Activated CD8-positive, alpha-beta memory T cell treated with anti-CD3 and anti-CD28 coated beads for 4 hours (primary cell): ENCODE results near the gene EHBP1L1.
A peak's percentile ranks its signal among the peaks of the same experiment; 100 is the strongest.
"Not testable (repeated sequence)": the region's sequence is repeated elsewhere in the genome, so short reads cannot be mapped to it uniquely, and the experiment has no call there.

Source experiments
- DNase-seq, 2 donors: peaks; one replicate each; pipeline ENCODE4 v3.0.0-alpha.2; 2020; ENCODE audit warnings: low read depth in 2 of 2

Gene EHBP1L1

GRCh38 chr11:65560555-65561418 is 15.1 kb upstream of the EHBP1L1 start:
- DNase-seq: no peak

GRCh38 chr11:65562020-65562419 is 13.8 kb upstream of the EHBP1L1 start:
- DNase-seq: no peak

- no peak for DNase-seq
These were observed 13.1 kb upstream of the EHBP1L1 start for GRCh38 chr11:65562788-65563187.

- no peak for DNase-seq
These were observed 12.3 kb upstream of the EHBP1L1 start for GRCh38 chr11:65563601-65564000.

GRCh38 chr11:65564879-65565559 is 10.8 kb upstream of the EHBP1L1 start:
- not testable (repeated sequence) for DNase-seq

- no peak for DNase-seq
These were observed 10.0 kb upstream of the EHBP1L1 start for GRCh38 chr11:65565624-65566453.

GRCh38 chr11:65569164-65569972 is 6.5 kb upstream of the EHBP1L1 start:
- DNase-seq: no peak

GRCh38 chr11:65569973-65570918 is 5.6 kb upstream of the EHBP1L1 start, which contains the start of gene ZNRD2:
ZNRD2 (plus strand) TSS chr11:65570477; CDS start chr11:65570492, 15 bp downstream.
- DNase-seq: peak; percentile 94 to 98

- no peak for DNase-seq
These were observed 4.4 kb upstream of the EHBP1L1 start for GRCh38 chr11:65571420-65571819.

GRCh38 chr11:65571940-65572339 is 3.9 kb upstream of the EHBP1L1 start:
- no peak for DNase-seq

- peak; percentile 75 to 77 for DNase-seq
These were observed 3.3 kb upstream of the EHBP1L1 start, which contains the start of gene FAM89B for GRCh38 chr11:65572356-65573051. FAM89B (plus strand) TSS chr11:65572538; CDS start chr11:65572670, 132 bp downstream.

- no peak for DNase-seq
These were observed 2.3 kb upstream of the EHBP1L1 start for GRCh38 chr11:65573391-65574079.

GRCh38 chr11:65574109-65574810 is 1.6 kb upstream of the EHBP1L1 start:
- peak; percentile 62 to 75 for DNase-seq

- no peak for DNase-seq
These were observed 864 bp upstream of the EHBP1L1 start for GRCh38 chr11:65574811-65575567.

GRCh38 chr11:65576232-65576866 is 496 bp downstream of the EHBP1L1 start:
- DNase-seq: no peak

GRCh38 chr11:65576867-65577755 is 1.3 kb downstream of the EHBP1L1 start:
- no peak for DNase-seq
